HG02981 (cell line): ENCODE data around the gene ATP1B1.
"Not testable (repeated sequence)": the region's sequence is repeated elsewhere in the genome, so short reads cannot be mapped to it uniquely, and the experiment has no call there.

ENCODE experiments used
- ATAC-seq: cut with Tn5 transposase; IDR thresholded peaks from one replicate; pipeline ENCODE4 v1.9.1; 2021; ENCODE audit warnings: mild to moderate bottlenecking, moderate library complexity; ENCODE audit not compliant: unreplicated experiment

Gene ATP1B1

DNA sequence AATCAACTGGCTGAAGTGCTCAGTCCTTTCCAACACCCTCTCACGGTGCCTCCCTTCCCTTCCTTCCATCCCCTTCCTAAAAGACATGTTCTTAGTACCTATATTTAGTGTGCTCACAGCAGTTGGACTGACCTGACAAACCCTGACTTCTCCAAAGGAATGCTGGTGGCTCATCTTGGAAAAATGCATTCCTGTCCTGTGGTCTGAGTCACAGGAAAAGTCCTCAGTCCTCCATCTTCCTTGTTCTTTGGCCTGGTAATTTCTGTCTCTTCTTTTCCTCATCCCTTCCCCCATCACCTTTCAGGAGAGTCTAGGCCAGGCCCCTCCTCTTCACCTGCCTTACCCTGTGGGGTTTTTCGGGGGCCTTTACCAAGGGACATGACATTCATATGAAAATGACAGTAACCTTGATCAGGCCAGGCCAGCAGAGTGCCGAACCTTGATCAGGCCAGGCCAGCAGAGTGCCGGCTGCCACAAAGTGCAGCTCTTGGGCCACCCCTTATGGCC is 7.2 kb downstream of the ATP1B1 start:
- no peak for ATAC-seq

GRCh38 chr1:169115891-169116585 is 9.5 kb downstream of the ATP1B1 start:
- peak; percentile 62 for ATAC-seq

- no peak for ATAC-seq
Observed at GRCh38 chr1:169117014-169117413, 10.5 kb downstream of the ATP1B1 start.

GRCh38 chr1:169117599-169117998 is 11.1 kb downstream of the ATP1B1 start:
- ATAC-seq: no peak

- no peak for ATAC-seq
Observed at GRCh38 chr1:169118227-169118626, 11.7 kb downstream of the ATP1B1 start.

GRCh38 chr1:169119405-169119804 is 12.9 kb downstream of the ATP1B1 start:
- no peak for ATAC-seq

- no peak for ATAC-seq
Observed at GRCh38 chr1:169120066-169120465, 13.6 kb downstream of the ATP1B1 start.

DNA sequence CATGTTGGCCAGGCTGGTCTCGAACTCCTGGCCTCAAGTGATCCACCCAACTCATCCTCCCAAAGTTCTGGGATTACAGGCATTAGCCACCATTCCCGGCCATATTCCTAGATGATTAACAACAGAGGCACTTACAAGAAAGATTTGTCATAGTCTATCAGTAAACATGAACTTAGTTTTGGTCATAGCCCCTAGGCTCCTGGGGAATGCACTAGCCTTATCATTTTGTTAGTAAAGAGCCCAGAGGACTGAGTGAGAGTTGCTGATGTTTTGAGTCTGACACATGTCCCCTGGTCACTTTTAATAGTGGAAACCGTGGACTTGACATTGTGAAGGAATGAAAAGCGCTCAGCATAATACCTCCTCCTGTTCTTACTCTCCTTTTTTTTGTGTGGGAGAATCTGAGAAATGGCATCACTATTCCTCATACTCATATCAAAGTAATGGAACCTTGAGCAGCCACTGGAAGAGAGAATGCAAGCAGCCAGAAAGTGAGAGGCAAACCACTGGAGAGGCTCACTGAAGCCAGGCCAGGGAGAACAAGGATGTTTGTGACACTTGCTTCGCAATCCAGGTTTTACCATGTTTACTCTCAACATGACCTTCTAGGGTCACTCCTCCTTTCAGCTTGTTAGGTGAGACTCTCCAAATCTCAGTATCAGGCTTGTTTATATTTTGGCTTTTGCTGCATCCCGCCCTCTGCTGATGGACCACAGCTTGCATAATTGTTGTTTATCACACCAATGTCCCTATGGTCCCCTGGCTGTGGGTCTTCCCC is 14.8 kb downstream of the ATP1B1 start:
- no peak for ATAC-seq

- peak; percentile 51 for ATAC-seq
Observed at GRCh38 chr1:169122976-169123375, 16.5 kb downstream of the ATP1B1 start.

GRCh38 chr1:169124459-169124858 is 18.0 kb downstream of the ATP1B1 start:
- no peak for ATAC-seq

DNA sequence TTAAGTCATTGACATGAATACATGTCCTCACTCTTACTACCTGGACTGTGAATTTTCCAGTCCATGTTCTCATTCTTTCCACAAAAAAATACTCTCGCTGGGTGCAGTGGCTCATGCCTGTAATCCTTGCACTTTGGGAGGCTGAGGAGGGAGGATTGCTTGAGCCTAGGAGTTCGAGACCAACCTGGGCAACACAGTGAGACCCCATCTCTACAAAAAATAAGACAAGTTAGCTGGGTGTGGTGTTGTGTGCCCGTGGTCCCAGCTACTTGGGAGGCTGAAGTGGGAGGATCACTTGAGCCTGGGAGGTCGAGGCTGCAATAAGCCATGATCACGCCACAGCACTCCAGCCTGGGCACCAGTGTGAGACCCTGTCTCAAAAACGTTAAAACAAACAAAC is 19.1 kb downstream of the ATP1B1 start:
- ATAC-seq: not testable (repeated sequence)

DNA sequence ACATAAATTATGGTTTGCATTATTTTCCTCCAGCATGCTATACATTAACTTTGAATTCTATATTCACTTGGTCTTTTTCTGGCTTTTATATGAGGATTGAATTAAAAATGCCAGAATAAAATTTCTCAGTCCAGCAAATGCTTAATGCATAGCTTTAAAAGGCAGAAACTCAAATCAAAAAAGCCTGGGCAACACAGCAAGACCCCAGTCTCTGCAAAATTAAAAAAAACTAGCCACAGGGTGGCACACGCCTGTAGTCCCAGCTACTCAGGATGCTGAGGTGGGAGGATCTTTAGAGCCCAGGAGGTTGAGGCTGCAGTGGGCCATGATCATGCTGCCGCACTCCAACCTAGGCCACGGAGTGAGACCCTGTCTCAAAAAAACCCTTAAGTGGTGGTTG is 19.8 kb downstream of the ATP1B1 start:
- ATAC-seq: no peak

DNA sequence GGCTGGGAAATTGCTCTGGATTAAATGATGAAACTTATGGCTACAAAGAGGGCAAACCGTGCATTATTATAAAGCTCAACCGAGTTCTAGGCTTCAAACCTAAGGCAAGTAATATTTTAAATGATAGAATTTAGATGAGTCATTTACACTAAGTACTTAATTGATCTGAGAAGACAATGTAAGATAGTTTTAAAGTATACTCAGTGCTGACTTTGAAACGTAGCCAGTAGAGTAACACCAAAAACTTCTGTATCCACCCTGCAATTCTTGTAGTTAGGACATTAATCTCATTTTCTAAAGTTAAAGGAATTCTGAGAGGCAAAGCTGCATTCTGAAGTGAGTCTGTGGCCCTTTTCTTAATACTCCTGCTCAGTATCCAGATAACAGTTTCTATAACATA is 20.8 kb downstream of the ATP1B1 start:
- no peak for ATAC-seq

DNA sequence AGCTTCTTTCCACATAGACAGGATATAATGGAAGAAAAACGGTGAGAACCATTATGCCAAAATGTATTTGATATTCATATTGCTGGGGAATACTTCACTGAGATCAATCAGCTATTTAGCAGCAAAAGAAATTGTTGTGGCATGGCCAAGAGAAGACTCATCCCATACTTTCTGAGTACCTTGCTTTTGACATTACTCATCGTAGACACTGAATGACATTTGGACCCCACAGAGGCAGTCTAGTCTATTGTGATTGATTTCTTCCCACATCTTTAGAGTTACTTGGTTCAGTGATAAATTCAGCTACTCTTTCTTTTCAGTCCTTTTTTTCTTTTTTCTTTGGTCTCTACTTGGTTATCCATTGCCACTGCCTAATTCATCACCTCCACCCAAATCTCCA is 22.1 kb downstream of the ATP1B1 start:
- ATAC-seq: no peak

DNA sequence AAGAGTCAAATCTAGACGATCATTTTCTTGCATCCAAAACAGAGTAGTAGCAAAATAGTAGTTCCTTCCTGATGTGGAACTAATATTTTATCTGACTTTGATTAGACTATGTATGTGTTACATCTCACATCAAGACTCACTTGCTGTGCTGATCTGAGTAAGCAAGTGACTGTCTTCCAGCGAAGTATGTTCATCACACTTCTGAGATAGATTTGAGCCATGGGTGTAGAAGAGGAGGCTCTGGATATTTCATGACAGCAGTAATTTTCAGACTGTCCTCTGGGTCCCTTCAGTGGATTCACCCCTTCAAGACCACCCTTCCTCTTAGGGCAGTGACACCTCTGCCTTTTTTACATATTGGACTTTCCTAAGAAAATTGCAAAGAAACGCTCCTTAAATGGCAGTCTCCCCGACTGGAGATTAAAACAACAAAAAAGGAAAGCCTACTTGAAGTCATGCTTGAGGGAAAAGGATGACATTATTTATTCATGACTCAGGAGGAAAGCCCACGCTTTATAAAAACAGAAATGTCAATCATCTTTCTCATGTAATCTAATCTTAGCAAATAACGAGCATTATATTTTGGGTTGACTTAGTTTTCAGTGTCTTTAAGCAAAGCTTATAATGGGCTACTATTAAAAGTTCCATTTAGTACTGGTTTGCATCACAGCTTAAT is 22.8 kb downstream of the ATP1B1 start:
- no peak for ATAC-seq

DNA sequence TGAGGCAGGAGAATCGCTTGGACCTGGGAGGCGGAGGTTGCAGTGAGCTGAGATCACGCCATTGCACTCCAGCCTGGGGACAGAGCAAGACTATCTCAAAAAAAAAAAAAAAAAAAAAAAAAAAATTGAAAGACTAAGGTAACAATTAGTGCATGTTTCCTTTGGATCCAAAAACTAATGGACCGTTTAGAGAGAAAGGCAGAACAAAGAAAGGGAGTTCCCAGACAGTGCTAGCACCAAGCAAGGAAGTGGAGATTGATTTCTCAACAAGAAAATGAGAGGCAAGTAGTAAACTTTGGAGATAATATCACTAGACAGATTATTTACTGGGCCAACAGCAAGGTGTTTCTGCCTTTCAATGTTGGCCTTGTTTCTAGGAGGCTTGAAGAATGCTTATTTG is 24.2 kb downstream of the ATP1B1 start:
- no peak for ATAC-seq

DNA sequence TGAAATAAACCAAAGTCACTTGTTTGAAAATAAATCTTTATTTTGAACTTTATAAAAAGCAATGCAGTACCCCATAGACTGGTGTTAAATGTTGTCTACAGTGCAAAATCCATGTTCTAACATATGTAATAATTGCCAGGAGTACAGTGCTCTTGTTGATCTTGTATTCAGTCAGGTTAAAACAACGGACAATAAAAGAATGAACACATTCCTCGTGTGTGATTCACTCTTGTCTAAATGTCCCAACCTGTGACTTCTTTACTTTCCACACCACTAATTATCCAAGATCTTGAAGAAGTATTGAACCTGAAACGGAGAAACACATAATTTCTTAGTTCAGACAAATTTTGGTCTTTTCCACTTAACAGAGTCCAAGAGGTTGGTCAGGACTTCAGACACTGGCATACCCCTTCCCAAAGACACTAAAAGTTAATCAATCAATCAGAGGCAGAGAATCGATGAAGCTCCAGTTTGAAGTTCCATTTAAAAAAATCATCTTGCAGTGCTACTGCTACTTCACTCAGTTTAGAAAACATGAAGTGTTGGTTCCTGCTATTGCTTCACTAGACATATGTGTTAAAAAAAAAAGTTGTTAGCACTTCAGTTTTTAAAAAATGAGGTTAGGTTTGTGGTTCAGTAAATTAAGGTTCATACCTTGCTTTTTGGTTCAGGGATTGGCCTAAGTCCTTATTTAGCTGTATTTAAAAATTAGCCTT is 26.2 kb downstream of the ATP1B1 start:
- no peak for ATAC-seq

DNA sequence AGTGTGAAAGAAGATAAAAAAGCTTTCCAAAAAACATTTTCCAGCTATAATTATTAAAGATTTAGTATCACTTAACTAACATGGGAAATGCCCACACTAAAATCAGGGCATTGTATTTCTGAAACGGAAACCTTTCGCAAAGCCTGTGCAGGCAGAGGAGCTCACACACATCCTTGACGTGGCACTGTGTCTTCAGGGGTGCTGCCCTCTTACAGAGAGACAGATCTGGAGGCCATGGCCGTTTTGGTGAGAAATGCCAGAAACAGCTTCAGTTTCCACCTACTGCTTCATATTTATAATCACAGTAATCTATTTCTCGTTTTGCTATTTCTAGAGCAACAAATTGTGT is 26.7 kb downstream of the ATP1B1 start:
- no peak for ATAC-seq

GRCh38 chr1:169133801-169134502 is 27.5 kb downstream of the ATP1B1 start:
- no peak for ATAC-seq

- ATAC-seq: no peak
Observed at GRCh38 chr1:169137357-169137756, 30.9 kb downstream of the ATP1B1 start.
